ENCODE results near the gene ADAM33. TPM values are rescaled to one million over a fixed set of nuclear protein-coding genes. Genes with fewer than 3 reads are reported as not detected.
A peak's percentile ranks its signal among the peaks of the same experiment; 100 is the strongest.

Gene ADAM33
- total RNA-seq, 1 donor from 2014 or later, result not detected

- no peak for DNase-seq
- Mint-ChIP-seq H3K4me3 (no peak overlapping the region), H3K9me3 (no peaks in the 10 kb centered on the region), H3K36me3 (ENCODE audit: low read depth) (no peaks in the 10 kb centered on the region), H3K4me1 (peaks cover 12% of the 10 kb centered on the region), H3K27ac (no peak overlapping the region), H3K27me3 (peaks cover 51% of the 10 kb centered on the region)
- intact Hi-C loops (cut with micrococcal nuclease), result no loop called here
These were observed 21.3 kb downstream of the ADAM33 start for GRCh38 chr20:3660262-3661059.

GRCh38 chr20:3659492-3660261, 22.1 kb downstream of the ADAM33 start:
- no peaks in the 10 kb centered on the region for H3K36me3 Mint-ChIP-seq (ENCODE audit: low read depth)
- H3K4me3 Mint-ChIP-seq, result peak overlapping the region; percentile 47
- DNase-seq, result no peak
- H3K9me3 Mint-ChIP-seq, result no peaks in the 10 kb centered on the region
- no peak overlapping the region for H3K27ac Mint-ChIP-seq
- intact Hi-C loops (cut with micrococcal nuclease), result loop anchor here (10.0 kb wide), 1 partner anchor 95 kb away; no protein-coding TSS in a partner anchor
- H3K27me3 Mint-ChIP-seq, result peaks cover 49% of the 10 kb centered on the region
- peaks cover 9% of the 10 kb centered on the region for H3K4me1 Mint-ChIP-seq

- H3K4me3 Mint-ChIP-seq, result peak overlapping the region; percentile 40
- H3K27me3 Mint-ChIP-seq, result peaks cover 45% of the 10 kb centered on the region
These were observed 22.9 kb downstream of the ADAM33 start for GRCh38 chr20:3658716-3659491.

GRCh38 chr20:3658019-3658715, 23.6 kb downstream of the ADAM33 start:
- Mint-ChIP-seq H3K27ac (no peak overlapping the region), H3K36me3 (ENCODE audit: low read depth) (no peaks in the 10 kb centered on the region), H3K27me3 (peaks cover 41% of the 10 kb centered on the region), H3K4me3 (no peak overlapping the region), H3K9me3 (no peaks in the 10 kb centered on the region), H3K4me1 (peaks cover 12% of the 10 kb centered on the region)
- intact Hi-C loops (cut with micrococcal nuclease), result loop anchor here (10.0 kb wide), 1 partner anchor 93 kb away; no protein-coding TSS in a partner anchor
- no peak for DNase-seq

More at GRCh38 chr20:3658716-3659491, 22.9 kb downstream of the ADAM33 start:
- intact Hi-C loops (cut with micrococcal nuclease), result loop anchor here (10.0 kb wide), 1 partner anchor 94 kb away; no protein-coding TSS in a partner anchor
- Mint-ChIP-seq H3K27ac (no peak overlapping the region), H3K4me1 (peaks cover 9% of the 10 kb centered on the region), H3K36me3 (ENCODE audit: low read depth) (no peaks in the 10 kb centered on the region), H3K9me3 (no peaks in the 10 kb centered on the region)
- peak; percentile 64 for DNase-seq

- intact Hi-C loops (cut with micrococcal nuclease), result loop anchor here (10.0 kb wide), 1 partner anchor 90 kb away; no protein-coding TSS in a partner anchor
- Mint-ChIP-seq H3K4me3 (no peak overlapping the region), H3K36me3 (ENCODE audit: low read depth) (no peaks in the 10 kb centered on the region), H3K27ac (no peak overlapping the region), H3K9me3 (no peaks in the 10 kb centered on the region), H3K27me3 (peaks cover 19% of the 10 kb centered on the region), H3K4me1 (peaks cover 15% of the 10 kb centered on the region)
- DNase-seq, result no peak
These were observed 26.7 kb downstream of the ADAM33 start for GRCh38 chr20:3655131-3655405.

GRCh38 chr20:3654326-3655130, 27.3 kb downstream of the ADAM33 start:
- peaks cover 15% of the 10 kb centered on the region for H3K27me3 Mint-ChIP-seq
- intact Hi-C loops (cut with micrococcal nuclease), result loop anchor here (10.0 kb wide), 1 partner anchor 90 kb away; no protein-coding TSS in a partner anchor
- no peaks in the 10 kb centered on the region for H3K36me3 Mint-ChIP-seq (ENCODE audit: low read depth)
- peaks cover 15% of the 10 kb centered on the region for H3K4me1 Mint-ChIP-seq
- no peak for DNase-seq
- H3K4me3 Mint-ChIP-seq, result no peak overlapping the region
- H3K9me3 Mint-ChIP-seq, result no peaks in the 10 kb centered on the region
- no peak overlapping the region for H3K27ac Mint-ChIP-seq

- Mint-ChIP-seq H3K27ac (no peak overlapping the region), H3K4me3 (no peak overlapping the region), H3K36me3 (ENCODE audit: low read depth) (no peaks in the 10 kb centered on the region), H3K27me3 (peaks cover 10% of the 10 kb centered on the region), H3K9me3 (no peaks in the 10 kb centered on the region), H3K4me1 (peaks cover 10% of the 10 kb centered on the region)
- DNase-seq, result no peak
- intact Hi-C loops (cut with micrococcal nuclease), result loop anchor here (10.0 kb wide), 1 partner anchor 89 kb away; no protein-coding TSS in a partner anchor
These were observed 27.9 kb downstream of the ADAM33 start for GRCh38 chr20:3653921-3654320.

- no peak overlapping the region for H3K27ac Mint-ChIP-seq
- H3K27me3 Mint-ChIP-seq, result peaks cover 6% of the 10 kb centered on the region
These were observed 28.9 kb downstream of the ADAM33 start for GRCh38 chr20:3652676-3653596.

GRCh38 chr20:3652221-3652620, 29.6 kb downstream of the ADAM33 start:
- Mint-ChIP-seq H3K36me3 (ENCODE audit: low read depth) (no peaks in the 10 kb centered on the region), H3K27me3 (peaks cover 3% of the 10 kb centered on the region), H3K4me1 (peaks cover 6% of the 10 kb centered on the region), H3K9me3 (no peaks in the 10 kb centered on the region), H3K27ac (no peak overlapping the region), H3K4me3 (no peak overlapping the region)
- intact Hi-C loops (cut with micrococcal nuclease), result loop anchor here (10.0 kb wide), 1 partner anchor 87 kb away; no protein-coding TSS in a partner anchor
- no peak for DNase-seq

More at GRCh38 chr20:3652676-3653596, 28.9 kb downstream of the ADAM33 start:
- Mint-ChIP-seq H3K36me3 (ENCODE audit: low read depth) (no peaks in the 10 kb centered on the region), H3K4me3 (no peak overlapping the region), H3K4me1 (peaks cover 6% of the 10 kb centered on the region), H3K9me3 (no peaks in the 10 kb centered on the region)
- intact Hi-C loops (cut with micrococcal nuclease), result loop anchor here (10.0 kb wide), 1 partner anchor 88 kb away; no protein-coding TSS in a partner anchor
- no peak for DNase-seq

GRCh38 chr20:3651204-3651962, 30.4 kb downstream of the ADAM33 start:
- H3K9me3 Mint-ChIP-seq, result no peaks in the 10 kb centered on the region
- DNase-seq, result no peak
- H3K27ac Mint-ChIP-seq, result no peak overlapping the region
- H3K27me3 Mint-ChIP-seq, result peaks cover 1% of the 10 kb centered on the region
- H3K4me1 Mint-ChIP-seq, result peaks cover 6% of the 10 kb centered on the region
- H3K36me3 Mint-ChIP-seq (ENCODE audit: low read depth), result no peaks in the 10 kb centered on the region
- H3K4me3 Mint-ChIP-seq, result no peak overlapping the region
- intact Hi-C loops (cut with micrococcal nuclease), result loop anchor here (10.0 kb wide), 1 partner anchor 87 kb away; no protein-coding TSS in a partner anchor

GRCh38 chr20:3648951-3649350, 32.9 kb downstream of the ADAM33 start:
- DNase-seq, result no peak
- no peak overlapping the region for H3K27ac Mint-ChIP-seq
- H3K9me3 Mint-ChIP-seq, result no peaks in the 10 kb centered on the region
- H3K4me3 Mint-ChIP-seq, result no peak overlapping the region
- intact Hi-C loops (cut with micrococcal nuclease), result no loop called here
- H3K36me3 Mint-ChIP-seq (ENCODE audit: low read depth), result no peaks in the 10 kb centered on the region
- H3K27me3 Mint-ChIP-seq, result no peaks in the 10 kb centered on the region
- H3K4me1 Mint-ChIP-seq, result peaks cover 6% of the 10 kb centered on the region

All from activated CD4-positive, alpha-beta T cell treated with anti-CD3 and anti-CD28 coated beads, Interleukin-2, amount 10 ng/mL, durations not matched to agents 24 days and 14 days (primary cell).